IMR-90 (cell line): ENCODE data around the gene FBN1. TPM values are rescaled to one million over a fixed set of nuclear protein-coding genes. Genes with fewer than 3 reads are reported as not detected.

Experiments
- ATAC-seq: fragments of 200-7000 bp; cut with Tn5 transposase; 2 replicates; pipeline ENCODE4 v1.9.1; 2020; ENCODE audit warnings: low read depth, mild to moderate bottlenecking, moderate library complexity
- BruUV-seq: library from RNA; stranded (reverse); fragments of 400-500 nt; replicated peaks from 2 replicates; lab custom pipeline; 2021; lab: Mats Ljungman, UMichigan
- CTCF ChIA-PET: fragments of 300-600 bp; formaldehyde crosslinking; extraction: SDS; loops from one replicate; lab custom pipeline; 2021; ENCODE audit warnings: antibody characterized with exemption; lab: Yijun Ruan, JAX
- POLR2A ChIA-PET: fragments of 300-600 bp; sonication (Branson Sonifier 250); formaldehyde crosslinking; loops from one replicate; lab custom pipeline; 2022; ENCODE audit warnings: antibody characterized with exemption; ENCODE audit not compliant: unreplicated experiment; lab: Charles Lee
- DNase-seq: peaks from one replicate; pipeline ENCODE4 v3.0.0; 2013
- H2AFZ ChIP-seq: replicated peaks from 2 replicates; pipeline ENCODE3; 2013; ENCODE audit warnings: low read length, mild to moderate bottlenecking; ENCODE audit not compliant: poor library complexity
- H2AK5ac ChIP-seq: 2 replicates; pipeline ENCODE4 v1.6.1; 2013; ENCODE audit warnings: low read depth, low read length, inconsistent platforms
- H2AK9ac ChIP-seq: replicated peaks from 2 replicates; pipeline ENCODE3; 2013; ENCODE audit warnings: mild to moderate bottlenecking, low read depth, low read length, moderate library complexity; ENCODE audit not compliant: poor library complexity
- H2BK120ac ChIP-seq: 2 replicates; pipeline ENCODE4 v1.6.1; 2013; ENCODE audit warnings: low read depth, low read length, inconsistent platforms
- H2BK15ac ChIP-seq: 3 replicates; pipeline ENCODE4 v1.6.1; 2013; ENCODE audit warnings: low read depth, low read length, inconsistent platforms
- H2BK20ac ChIP-seq: 2 replicates; pipeline ENCODE4 v1.6.1; 2013; ENCODE audit warnings: low read depth, mild to moderate bottlenecking, inconsistent platforms, low read length, moderate library complexity
- H2BK5ac ChIP-seq: 2 replicates; pipeline ENCODE4 v1.6.1; 2013; ENCODE audit warnings: mild to moderate bottlenecking, low read depth, low read length, inconsistent platforms; ENCODE audit not compliant: poor library complexity, severe bottlenecking
- H3K14ac ChIP-seq: replicated peaks from 2 replicates; pipeline ENCODE4 v1.6.1; 2013; ENCODE audit warnings: low read depth, low read length, inconsistent platforms
- H3K18ac ChIP-seq: 2 replicates; pipeline ENCODE4 v1.6.1; 2013; ENCODE audit warnings: low read depth, low read length, control low read depth
- H3K23ac ChIP-seq: 2 replicates; pipeline ENCODE4 v1.6.1; 2013; ENCODE audit warnings: low read depth, low read length, inconsistent platforms
- H3K27ac ChIP-seq: 2 replicates; pipeline ENCODE4 v1.5.1; 2013; ENCODE audit warnings: mild to moderate bottlenecking, control low read depth, low read length; ENCODE audit not compliant: insufficient read depth
- H3K27me3 ChIP-seq: 2 replicates; pipeline ENCODE4 v1.6.1; 2013; ENCODE audit warnings: low read length; ENCODE audit not compliant: control insufficient read depth, insufficient read depth
- H3K36me3 ChIP-seq: 2 replicates; pipeline ENCODE4 v1.6.1; 2013; ENCODE audit warnings: low read length, mixed read lengths; ENCODE audit not compliant: control insufficient read depth, insufficient read depth
- H3K4ac ChIP-seq: 2 replicates; pipeline ENCODE4 v1.6.1; 2013; ENCODE audit warnings: low read depth, low read length, inconsistent platforms
- H3K4me1 ChIP-seq: 2 replicates; pipeline ENCODE4 v1.6.1; 2013; ENCODE audit warnings: low read length, mixed read lengths; ENCODE audit not compliant: control insufficient read depth, insufficient read depth
- H3K4me2 ChIP-seq: 2 replicates; pipeline ENCODE4 v1.6.1; 2013; ENCODE audit warnings: low read depth, mild to moderate bottlenecking, control low read depth, low read length, moderate library complexity
- H3K4me3 ChIP-seq: 2 replicates; pipeline ENCODE4 v1.5.1; 2013; ENCODE audit warnings: low read depth, mild to moderate bottlenecking, control low read depth, low read length, moderate library complexity; ENCODE audit not compliant: insufficient read depth
- H3K56ac ChIP-seq: 2 replicates; pipeline ENCODE4 v1.6.1; 2013; ENCODE audit warnings: low read length, inconsistent platforms; ENCODE audit not compliant: insufficient read depth; ENCODE audit errors: extremely low read depth
- H3K79me1 ChIP-seq, 2 experiments: 2 replicates each; pipeline ENCODE4 v1.6.1; 2013; ENCODE audit warnings: low read length in 2 of 2, inconsistent platforms in 1 of 2, low read depth in 1 of 2
- H3K9ac ChIP-seq: 2 replicates; pipeline ENCODE4 v1.6.1; 2013; ENCODE audit warnings: low read depth, low read length, control low read depth
- H3K9me1 ChIP-seq: 2 replicates; pipeline ENCODE4 v1.6.1; 2013; ENCODE audit warnings: low read length, inconsistent platforms; ENCODE audit not compliant: insufficient read depth
- H3K9me3 ChIP-seq: 2 replicates; pipeline ENCODE4 v1.6.1; 2013; ENCODE audit warnings: low read length; ENCODE audit not compliant: control insufficient read depth, insufficient read depth
- H4K20me1 ChIP-seq: 2 replicates; pipeline ENCODE4 v1.6.1; 2013; ENCODE audit warnings: low read length, inconsistent platforms; ENCODE audit not compliant: insufficient read depth
- H4K5ac ChIP-seq: 2 replicates; pipeline ENCODE4 v1.6.1; 2013; ENCODE audit warnings: mild to moderate bottlenecking, low read depth, low read length, control low read depth
- H4K8ac ChIP-seq, 2 experiments: 2 replicates each; pipeline ENCODE4 v1.6.1; 2013; ENCODE audit warnings: low read depth in 2 of 2, low read length in 2 of 2, control low read depth in 1 of 2, inconsistent platforms in 1 of 2
- H4K91ac ChIP-seq: 2 replicates; pipeline ENCODE4 v1.6.1; 2013; ENCODE audit warnings: low read depth, low read length, inconsistent platforms; ENCODE audit not compliant: insufficient read depth
- BHLHE40 ChIP-seq: fragments of 150-350 bp; IDR thresholded peaks from 2 replicates; pipeline ENCODE4 v1.6.1; 2016; ENCODE audit warnings: mild to moderate bottlenecking, low read depth, low read length
- CEBPB ChIP-seq: IDR thresholded peaks from 2 replicates; pipeline ENCODE4 v1.6.1; 2012; ENCODE audit warnings: low read depth, low read length, improper control_type of control experiment
- CTCF ChIP-seq: conservative IDR thresholded peaks from 2 replicates; pipeline ENCODE4 v1.5.1; 2012; ENCODE audit warnings: mild to moderate bottlenecking, low read depth, low read length, improper control_type of control experiment
- FOS ChIP-seq: fragments of 150-350 bp; IDR thresholded peaks from 2 replicates; pipeline ENCODE4 v1.6.1; 2016; ENCODE audit warnings: low read depth, low read length
- MXI1 ChIP-seq: IDR thresholded peaks from 2 replicates; pipeline ENCODE4 v1.6.1; 2012; ENCODE audit warnings: low read depth, mild to moderate bottlenecking, low read length, moderate library complexity, borderline replicate concordance
- NFE2L2 ChIP-seq: fragments of 150-350 bp; IDR thresholded peaks from 2 replicates; pipeline ENCODE4 v1.6.1; 2016; ENCODE audit warnings: low read depth, mild to moderate bottlenecking, low read length
- USF2 ChIP-seq: fragments of 150-350 bp; IDR thresholded peaks from 2 replicates; pipeline ENCODE4 v1.6.1; 2017; ENCODE audit warnings: mild to moderate bottlenecking, antibody characterized with exemption, low read length, low read depth
- WGBS, 2 experiments: methylation state at CpG; one replicate each; pipeline versions ENCODE4 v1.1.5 to v1.1.7; 2013; ENCODE audit warnings: missing lambda C conversion rate in 2 of 2; ENCODE audit not compliant: insufficient read length in 1 of 2; ENCODE audit errors: extremely low coverage in 2 of 2; 5-methylcytosine and 5-hydroxymethylcytosine counted together
- dilution Hi-C: fragments of 300-500 bp; cut with HindIII; formaldehyde crosslinking; loops from one replicate; pipeline ENCODE4 v1.14.3; 2018; ENCODE audit warnings: low sequenced_read_pairs; ENCODE audit not compliant: unreplicated experiment
- in situ Hi-C: fragments of 300-500 bp; cut with MboI; formaldehyde crosslinking; loops from 3 replicates; pipeline ENCODE4 v1.14.3; 2019; ENCODE audit warnings: low sequenced_read_pairs, inconsistent platforms, mixed read lengths
- intact Hi-C: fragments of 100-400 bp; cut with micrococcal nuclease; formaldehyde crosslinking; loops from 2 replicates; pipeline ENCODE4 v1.10.0; 2022
- polyA plus RNA-seq, 3 experiments: library from polyadenylated mRNA; depleted of rRNA; stranded (reverse); fragments of >200 nt; gene quantifications; 2 replicates each; pipeline ENCODE4 v1.2.3, GENCODE V29; 2012; ENCODE audit warnings: low replicate concordance in 1 of 3
- total RNA-seq: library from RNA; depleted of rRNA; stranded (reverse); fragments of >200 nt; gene quantifications from 2 replicates; pipeline ENCODE4 v1.2.3, GENCODE V29; 2012

Gene FBN1
- total and polyA plus RNA-seq, 2 of the 4 experiments (the other 2 are of a cell fraction), result 134 to 283 TPM

GRCh38 chr15:48540756-48541155 is 104.8 kb downstream of the FBN1 start:
- Histone ChIP-seq H2BK20ac (no peak overlapping the region), H4K5ac (no peak overlapping the region), H2AK9ac (no peak overlapping the region), H3K56ac (no peak overlapping the region), H3K4me3 (no peak overlapping the region), H2AK5ac (no peak overlapping the region), H3K79me1 (peaks cover 35 to 78% of the 10 kb centered on the region in 2 experiments), H4K8ac (no peak overlapping the region), H2AFZ (no peak overlapping the region), H3K27ac (no peak overlapping the region), H2BK120ac (no peak overlapping the region), H3K9ac (no peak overlapping the region), H3K9me1 (peaks cover 11% of the 10 kb centered on the region), H2BK5ac (no peak overlapping the region), H3K18ac (no peak overlapping the region), H3K4me2 (no peak overlapping the region), H3K27me3 (no peaks in the 10 kb centered on the region), H3K36me3 (peaks cover 6% of the 10 kb centered on the region), H3K4me1 (peaks cover 11% of the 10 kb centered on the region), H3K23ac (peak overlapping the region; percentile 22; the same call in 1 of the 2 replicates), H4K91ac (no peak overlapping the region), H2BK15ac (no peak overlapping the region), H4K20me1 (peaks cover 6% of the 10 kb centered on the region; the same call in 1 of the 2 replicates), H3K4ac (no peak overlapping the region), H3K9me3 (no peaks in the 10 kb centered on the region), H3K14ac (no peak overlapping the region)
- dilution Hi-C loops (no loop called here), in situ Hi-C loops (no loop called here), intact Hi-C loops (loop anchor here (5.0 kb wide), 1 partner anchor 102 kb away; no protein-coding TSS in a partner anchor)
- BruUV-seq, result no TSS peak
- ATAC-seq (no peak), DNase-seq (no peak)
- CTCF ChIA-PET, result no interaction called here
- POLR2A ChIA-PET, result no interaction called here
- no peak for TF ChIP-seq USF2
- no peak for TF ChIP-seq CEBPB
- TF ChIP-seq MXI1, result no peak
- no peak for TF ChIP-seq CTCF
- TF ChIP-seq NFE2L2, result no peak
- TF ChIP-seq FOS, result no peak
- TF ChIP-seq BHLHE40, result no peak
- WGBS, 2 experiments, result no CpG with 5 or more reads among the region's 2 CpGs
